GM19023 (cell line): ENCODE results near the gene SF3B1.
A peak's percentile ranks its signal among the peaks of the same experiment; 100 is the strongest.
"Not testable (repeated sequence)": the region's sequence is repeated elsewhere in the genome, so short reads cannot be mapped to it uniquely, and the experiment has no call there.

Source experiments
- ATAC-seq: cut with Tn5 transposase; IDR thresholded peaks from one replicate; pipeline ENCODE4 v1.9.1; 2021; ENCODE audit warnings: mild to moderate bottlenecking, moderate library complexity; ENCODE audit not compliant: unreplicated experiment

The SF3B1 gene

DNA sequence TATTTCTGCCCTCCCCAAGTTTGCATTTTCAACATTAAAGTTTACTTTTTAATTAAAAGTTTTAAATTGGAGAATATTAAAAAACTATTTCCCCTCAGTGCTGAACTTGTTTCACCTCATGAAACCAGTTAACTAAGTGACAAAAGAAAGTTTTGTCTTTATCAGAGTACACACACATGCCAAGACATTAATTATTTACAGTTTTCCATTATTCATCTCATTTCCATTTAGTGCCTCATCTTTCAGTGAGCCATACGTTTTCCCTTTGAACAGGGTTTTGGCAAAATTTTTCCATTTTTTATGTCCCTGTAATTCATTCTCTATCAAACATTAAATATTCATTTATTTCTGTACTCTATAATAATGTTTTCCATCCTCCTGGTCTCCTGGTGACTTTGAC lies 53.2 kb downstream of the SF3B1 start:
- no peak for ATAC-seq

DNA sequence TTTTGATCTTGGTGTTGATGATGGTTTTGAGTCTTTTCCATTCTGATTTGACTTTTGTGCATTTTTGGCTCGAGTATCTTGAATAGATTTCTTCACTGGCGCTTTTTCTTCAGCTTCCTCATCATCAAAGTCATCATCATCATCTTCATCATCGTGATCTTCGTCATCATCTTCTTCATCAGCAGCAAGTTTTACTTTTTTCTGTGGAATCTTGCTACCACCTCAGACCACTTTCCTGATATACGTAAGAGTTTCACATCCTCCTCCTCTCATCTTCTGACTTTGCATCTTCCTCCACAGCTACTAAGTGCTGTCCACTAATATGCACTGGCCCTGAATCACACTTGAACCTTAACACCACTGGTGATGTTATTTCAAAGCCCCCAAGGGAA lies 54.9 kb downstream of the SF3B1 start:
- not testable (repeated sequence) for ATAC-seq

GRCh38 chr2:197379308-197379917 lies 55.4 kb downstream of the SF3B1 start:
- not testable (repeated sequence) for ATAC-seq

- ATAC-seq = no peak
These were observed 56.1 kb downstream of the SF3B1 start for GRCh38 chr2:197378494-197379307.

- no peak for ATAC-seq
These were observed 56.7 kb downstream of the SF3B1 start for GRCh38 chr2:197378086-197378485.

- ATAC-seq = no peak
These were observed 57.2 kb downstream of the SF3B1 start for GRCh38 chr2:197377670-197378069.

- no peak for ATAC-seq
These were observed 62.2 kb downstream of the SF3B1 start for GRCh38 chr2:197372592-197372991.

GRCh38 chr2:197370664-197371063 lies 64.2 kb downstream of the SF3B1 start:
- not testable (repeated sequence) for ATAC-seq

GRCh38 chr2:197369933-197370320 lies 64.9 kb downstream of the SF3B1 start:
- no peak for ATAC-seq

- no peak for ATAC-seq
These were observed 65.4 kb downstream of the SF3B1 start for GRCh38 chr2:197369228-197369932.

DNA sequence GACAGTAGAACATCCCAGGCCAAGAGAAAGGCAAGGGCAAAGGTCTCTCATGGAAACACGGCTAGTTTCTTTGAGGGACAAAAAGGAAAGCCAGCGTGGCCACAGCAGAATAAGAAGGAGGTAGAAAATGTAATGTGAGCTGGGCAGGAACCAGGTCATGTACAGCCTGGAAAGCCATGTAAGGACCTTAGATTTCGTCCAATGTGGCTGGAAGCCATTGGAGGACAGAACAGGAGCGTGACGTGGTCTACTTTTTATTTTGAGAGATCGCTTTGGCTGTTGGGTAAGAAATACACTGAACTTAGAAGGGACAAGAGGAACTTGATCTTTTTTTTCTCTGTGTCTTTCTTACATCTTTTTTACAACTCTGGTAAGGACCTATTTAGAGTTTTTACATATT lies 66.4 kb downstream of the SF3B1 start:
- ATAC-seq = no peak

DNA sequence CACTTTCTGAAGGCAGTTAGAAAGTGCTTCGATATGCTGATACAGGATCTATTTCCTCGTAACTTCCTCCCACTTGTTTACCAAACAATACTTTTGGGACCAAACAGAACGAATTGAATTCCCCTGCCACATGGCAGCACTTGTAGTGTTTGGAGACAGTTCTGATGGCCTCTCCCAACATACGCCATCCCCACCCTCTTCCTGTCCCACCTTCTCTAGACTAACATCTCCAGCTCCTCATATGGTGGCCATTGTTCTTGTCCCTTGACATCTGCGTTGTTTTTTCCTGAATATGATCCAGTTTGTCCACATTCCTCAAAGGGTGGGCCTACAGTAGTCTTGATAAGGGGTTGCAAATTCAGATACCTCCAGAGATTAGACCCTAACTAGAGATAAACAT lies 70.8 kb downstream of the SF3B1 start:
- ATAC-seq = no peak

DNA sequence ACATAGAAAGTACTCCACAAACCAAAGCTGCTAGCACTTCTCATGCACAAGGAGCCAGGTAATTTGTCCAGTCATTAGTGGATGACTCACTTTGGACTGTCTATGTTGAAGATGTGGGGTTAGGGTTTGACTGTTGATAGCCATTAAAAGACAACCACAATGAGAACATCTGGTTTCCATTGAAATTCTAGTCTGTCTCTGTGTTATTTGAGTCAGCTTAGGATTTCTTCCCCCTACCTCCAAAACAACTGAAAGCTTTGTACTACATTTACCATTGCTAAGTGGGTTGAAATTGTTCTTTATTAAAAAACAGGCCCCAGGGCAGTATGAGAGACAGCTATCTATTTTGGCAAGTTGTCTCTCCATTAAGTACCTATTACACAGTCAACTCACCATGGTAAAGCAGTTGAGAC lies 74.1 kb downstream of the SF3B1 start:
- peak; percentile 60 for ATAC-seq

DNA sequence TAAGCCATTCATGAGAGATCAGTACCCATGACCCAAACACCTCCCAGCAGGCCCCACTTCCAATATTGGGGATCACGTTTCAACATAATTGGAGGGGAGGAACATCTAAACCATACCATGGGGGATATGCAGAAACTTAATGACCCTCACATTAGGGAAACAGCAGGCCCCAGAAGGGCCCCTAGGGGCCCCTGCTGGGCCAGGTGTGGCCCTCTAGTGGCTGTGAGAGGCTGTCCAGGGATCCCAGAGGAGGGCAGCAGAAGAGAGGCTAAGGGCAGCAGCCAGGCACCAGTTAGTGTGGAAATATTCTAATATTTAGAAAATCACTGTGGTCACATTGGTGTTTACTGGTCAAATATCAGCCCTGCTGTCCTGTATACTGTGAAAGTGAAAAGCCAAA lies 75.0 kb downstream of the SF3B1 start:
- ATAC-seq = no peak

DNA sequence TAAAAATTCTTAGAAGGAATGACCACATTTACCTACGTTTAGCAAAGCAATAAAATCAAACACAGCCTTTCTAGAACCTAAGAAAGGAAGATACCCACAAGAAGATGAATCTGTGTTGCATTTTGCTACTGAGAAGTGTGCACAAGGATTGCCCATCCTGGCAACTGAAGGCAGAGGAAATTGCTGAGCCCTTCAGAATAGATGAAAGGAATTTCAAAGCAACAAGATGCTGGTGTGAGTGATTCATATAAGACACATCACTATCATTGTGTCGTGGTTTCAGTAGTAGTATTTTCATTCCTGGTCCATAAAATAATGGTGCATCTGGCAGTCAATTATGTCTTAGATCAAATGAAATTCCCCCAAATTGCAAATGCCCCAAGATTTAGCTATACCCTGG lies 75.9 kb downstream of the SF3B1 start:
- ATAC-seq = no peak

- ATAC-seq = no peak
These were observed 76.8 kb downstream of the SF3B1 start for GRCh38 chr2:197357986-197358385.

GRCh38 chr2:197356136-197356535 lies 78.7 kb downstream of the SF3B1 start:
- no peak for ATAC-seq

DNA sequence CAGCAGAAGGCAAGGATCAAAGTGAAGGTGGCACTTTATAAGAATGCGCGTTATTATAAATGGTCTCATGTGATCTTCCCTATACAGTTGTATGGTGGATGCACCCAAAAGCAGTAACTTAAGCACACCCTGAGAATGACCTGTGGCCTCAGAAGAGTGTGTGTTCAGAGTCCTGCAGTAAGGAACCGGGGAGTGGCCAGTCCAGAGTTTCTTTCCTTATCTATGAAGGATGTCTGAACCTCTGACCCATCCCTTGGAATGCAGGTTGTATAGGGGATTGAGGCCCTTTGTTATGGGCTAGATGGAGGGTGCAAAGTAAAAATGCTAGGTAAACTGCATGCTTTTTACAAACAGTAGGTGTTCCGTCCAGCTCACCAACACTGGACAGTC lies 80.7 kb downstream of the SF3B1 start:
- no peak for ATAC-seq

DNA sequence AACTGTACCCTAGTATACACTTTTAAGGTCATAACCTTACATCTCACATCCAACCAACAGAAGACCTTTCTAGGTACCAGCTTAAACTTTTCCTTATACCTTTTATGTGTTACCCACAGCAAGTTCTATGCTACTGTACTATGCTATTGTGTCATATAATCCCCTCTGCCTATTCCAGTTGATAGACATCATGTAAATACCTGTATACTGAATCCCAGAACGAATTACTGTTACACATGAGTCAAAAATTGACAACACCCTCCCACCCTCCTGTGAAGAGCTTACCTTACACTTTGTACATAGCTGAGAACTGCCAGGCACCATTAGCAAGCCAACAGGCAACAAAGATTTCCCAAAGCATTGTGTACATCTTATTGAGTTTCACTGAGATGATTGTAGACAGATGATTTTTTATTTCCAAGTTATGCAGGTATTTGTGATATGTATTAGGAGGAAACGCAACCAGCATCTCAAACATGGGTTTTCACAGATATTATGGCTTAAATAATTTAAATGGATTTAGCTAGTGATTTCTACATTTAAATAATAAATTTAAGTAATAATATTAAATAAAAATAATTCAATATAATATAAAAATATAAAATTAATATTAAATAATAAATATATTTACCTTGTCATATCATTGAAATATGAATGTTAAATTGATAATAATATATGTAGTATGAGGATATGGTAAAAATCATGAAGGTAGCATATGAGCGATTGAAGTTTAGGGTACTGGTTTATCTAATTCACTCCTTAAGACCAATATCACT lies 81.2 kb downstream of the SF3B1 start:
- no peak for ATAC-seq

GRCh38 chr2:197349699-197350098 lies 85.1 kb downstream of the SF3B1 start:
- ATAC-seq = no peak

GRCh38 chr2:197348721-197349360 lies 86.0 kb downstream of the SF3B1 start:
- no peak for ATAC-seq
